Calu3 (cell line): ENCODE data around the gene GRK5. TPM values are rescaled to one million over a fixed set of nuclear protein-coding genes. Genes with fewer than 3 reads are reported as not detected.

ENCODE experiments used
- BruUV-seq: library from RNA; stranded (reverse); fragments of 400-500 nt; replicated peaks from 2 replicates; lab custom pipeline; 2021; lab: Mats Ljungman, UMichigan
- CTCF ChIA-PET: fragments of 300-600 bp; sonication (Branson Sonifier 250); formaldehyde crosslinking; loops from one replicate; lab custom pipeline; 2022; ENCODE audit warnings: antibody characterized with exemption; lab: Charles Lee
- DNase-seq: peaks from one replicate; pipeline ENCODE4 v3.0.0; 2022
- H3K27ac Mint-ChIP-seq: one replicate; pipeline ENCODE4 v1.8.0; 2022; ENCODE audit warnings: mixed read lengths; ENCODE audit not compliant: unreplicated experiment
- H3K27me3 Mint-ChIP-seq: one replicate; pipeline ENCODE4 v1.8.0; 2022; ENCODE audit warnings: mixed read lengths; ENCODE audit not compliant: unreplicated experiment
- H3K36me3 Mint-ChIP-seq: one replicate; pipeline ENCODE4 v1.8.0; 2022; ENCODE audit warnings: mild to moderate bottlenecking, moderate library complexity, mixed read lengths; ENCODE audit not compliant: insufficient read depth, unreplicated experiment
- H3K4me1 Mint-ChIP-seq: one replicate; pipeline ENCODE4 v1.8.0; 2022; ENCODE audit warnings: mild to moderate bottlenecking, low read depth, mixed read lengths; ENCODE audit not compliant: unreplicated experiment
- H3K4me3 Mint-ChIP-seq: one replicate; pipeline ENCODE4 v1.8.0; 2022; ENCODE audit warnings: mild to moderate bottlenecking, low read depth, moderate library complexity, mixed read lengths; ENCODE audit not compliant: unreplicated experiment
- H3K9me3 Mint-ChIP-seq: one replicate; pipeline ENCODE4 v1.8.0; 2022; ENCODE audit warnings: low read depth, mixed read lengths; ENCODE audit not compliant: unreplicated experiment
- CTCF ChIP-seq: fragments of 200-600 bp; IDR thresholded peaks from one replicate; pipeline ENCODE4 v1.8.0; 2022; ENCODE audit warnings: antibody characterized with exemption; ENCODE audit not compliant: unreplicated experiment
- intact Hi-C: fragments of 100-400 bp; cut with micrococcal nuclease; formaldehyde crosslinking; loops from one replicate; pipeline ENCODE4 v1.10.0; 2022; ENCODE audit not compliant: unreplicated experiment
- total RNA-seq: library from RNA; stranded (reverse); gene quantifications from 2 replicates; pipeline ENCODE4 v1.2.3, GENCODE V29; 2022

GRK5 gene
- total RNA-seq, 1 experiment from 2014 or later = 4.4 TPM

GRCh38 chr10:119446441-119447277, 239.3 kb downstream of the GRK5 start:
- H3K9me3 Mint-ChIP-seq = no peaks in the 10 kb centered on the region
- no peak for DNase-seq
- no peak overlapping the region for H3K27ac Mint-ChIP-seq
- no peaks in the 10 kb centered on the region for H3K36me3 Mint-ChIP-seq
- no TSS peak for BruUV-seq
- CTCF ChIA-PET = interaction anchor here (0.7 kb wide), 1 partner anchor 248 kb away, joined by 3 read pairs; no protein-coding TSS in a partner anchor
- peaks cover 10% of the 10 kb centered on the region for H3K4me1 Mint-ChIP-seq
- TF ChIP-seq CTCF = no peak
- no peaks in the 10 kb centered on the region for H3K27me3 Mint-ChIP-seq
- intact Hi-C loops = loop anchor here (5.0 kb wide), 1 partner anchor 41 kb away; no protein-coding TSS in a partner anchor
- no peak overlapping the region for H3K4me3 Mint-ChIP-seq

GRCh38 chr10:119447421-119447820, 240.1 kb downstream of the GRK5 start:
- BruUV-seq = no TSS peak
- H3K27ac Mint-ChIP-seq = no peak overlapping the region
- DNase-seq = no peak
- H3K36me3 Mint-ChIP-seq = no peaks in the 10 kb centered on the region
- no peaks in the 10 kb centered on the region for H3K27me3 Mint-ChIP-seq
- intact Hi-C loops = loop anchor here (5.0 kb wide), 1 partner anchor 40 kb away; no protein-coding TSS in a partner anchor
- no peaks in the 10 kb centered on the region for H3K9me3 Mint-ChIP-seq
- no peak for TF ChIP-seq CTCF
- H3K4me1 Mint-ChIP-seq = peaks cover 10% of the 10 kb centered on the region
- CTCF ChIA-PET = interaction anchor here (0.7 kb wide), 1 partner anchor 248 kb away, joined by 3 read pairs; no protein-coding TSS in a partner anchor
- H3K4me3 Mint-ChIP-seq = no peak overlapping the region

GRCh38 chr10:119447823-119448546, 240.6 kb downstream of the GRK5 start:
- Mint-ChIP-seq H3K9me3 (no peaks in the 10 kb centered on the region), H3K36me3 (no peaks in the 10 kb centered on the region), H3K4me1 (peaks cover 10% of the 10 kb centered on the region), H3K27ac (no peak overlapping the region), H3K27me3 (no peaks in the 10 kb centered on the region), H3K4me3 (no peak overlapping the region)
- no peak for DNase-seq
- CTCF ChIA-PET = interaction anchor here (0.7 to 1.1 kb wide), 2 partner anchors 23 to 249 kb away, joined by 3 read pairs; no protein-coding TSS in a partner anchor
- intact Hi-C loops = loop anchor here (5.0 kb wide), 1 partner anchor 39 kb away; no protein-coding TSS in a partner anchor
- BruUV-seq = no TSS peak
- TF ChIP-seq CTCF = no peak
